ENCODE data around the gene MROH8.

Gene MROH8

DNA sequence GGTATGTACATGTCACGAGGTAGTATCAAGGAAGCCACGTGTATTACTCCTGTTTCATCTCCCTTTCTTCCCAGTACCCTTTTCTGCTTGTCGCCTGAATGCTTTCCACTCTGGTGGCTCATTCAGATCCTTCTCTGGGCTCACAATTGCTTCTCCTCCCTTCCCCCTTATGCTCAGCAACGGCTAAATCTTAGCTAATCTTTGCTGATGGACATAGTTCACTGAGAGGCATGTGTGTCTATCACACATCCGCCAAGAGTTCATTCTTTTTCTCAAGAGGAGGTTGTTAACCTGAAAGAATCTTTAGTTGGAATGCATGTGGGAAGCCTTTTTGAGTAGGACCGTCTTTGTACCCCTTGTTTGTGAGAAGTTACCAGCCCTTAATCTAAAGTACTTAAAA, 25.8 kb upstream of the MROH8 start:
- H3K4me3 Mint-ChIP-seq, result no peak overlapping the region
- peaks cover 17% of the 10 kb centered on the region for H3K36me3 Mint-ChIP-seq
- H3K27me3 Mint-ChIP-seq, result no peaks in the 10 kb centered on the region
- peaks cover 3% of the 10 kb centered on the region for H3K4me1 Mint-ChIP-seq (ENCODE audit: low read depth)
- H3K9me3 Mint-ChIP-seq (ENCODE audit: low read depth), result no peaks in the 10 kb centered on the region
- H3K27ac Mint-ChIP-seq, result no peak overlapping the region

GRCh38 chr20:37204056-37204455, 24.7 kb upstream of the MROH8 start:
- Mint-ChIP-seq H3K4me3 (no peak overlapping the region), H3K27ac (no peak overlapping the region), H3K9me3 (ENCODE audit: low read depth) (no peaks in the 10 kb centered on the region), H3K4me1 (ENCODE audit: low read depth) (peaks cover 3% of the 10 kb centered on the region), H3K27me3 (no peaks in the 10 kb centered on the region), H3K36me3 (peaks cover 17% of the 10 kb centered on the region)

- H3K9me3 Mint-ChIP-seq (ENCODE audit: low read depth), result no peaks in the 10 kb centered on the region
- H3K27ac Mint-ChIP-seq, result no peak overlapping the region
- H3K4me1 Mint-ChIP-seq (ENCODE audit: low read depth), result peaks cover 5% of the 10 kb centered on the region
- H3K27me3 Mint-ChIP-seq, result no peaks in the 10 kb centered on the region
- H3K36me3 Mint-ChIP-seq, result peaks cover 17% of the 10 kb centered on the region
- H3K4me3 Mint-ChIP-seq, result no peak overlapping the region
Observed at GRCh38 chr20:37202267-37202943, 23.1 kb upstream of the MROH8 start.

GRCh38 chr20:37201827-37202162, 22.4 kb upstream of the MROH8 start:
- H3K27ac Mint-ChIP-seq, result no peak overlapping the region
- peaks cover 12% of the 10 kb centered on the region for H3K36me3 Mint-ChIP-seq
- H3K4me3 Mint-ChIP-seq, result no peak overlapping the region

DNA sequence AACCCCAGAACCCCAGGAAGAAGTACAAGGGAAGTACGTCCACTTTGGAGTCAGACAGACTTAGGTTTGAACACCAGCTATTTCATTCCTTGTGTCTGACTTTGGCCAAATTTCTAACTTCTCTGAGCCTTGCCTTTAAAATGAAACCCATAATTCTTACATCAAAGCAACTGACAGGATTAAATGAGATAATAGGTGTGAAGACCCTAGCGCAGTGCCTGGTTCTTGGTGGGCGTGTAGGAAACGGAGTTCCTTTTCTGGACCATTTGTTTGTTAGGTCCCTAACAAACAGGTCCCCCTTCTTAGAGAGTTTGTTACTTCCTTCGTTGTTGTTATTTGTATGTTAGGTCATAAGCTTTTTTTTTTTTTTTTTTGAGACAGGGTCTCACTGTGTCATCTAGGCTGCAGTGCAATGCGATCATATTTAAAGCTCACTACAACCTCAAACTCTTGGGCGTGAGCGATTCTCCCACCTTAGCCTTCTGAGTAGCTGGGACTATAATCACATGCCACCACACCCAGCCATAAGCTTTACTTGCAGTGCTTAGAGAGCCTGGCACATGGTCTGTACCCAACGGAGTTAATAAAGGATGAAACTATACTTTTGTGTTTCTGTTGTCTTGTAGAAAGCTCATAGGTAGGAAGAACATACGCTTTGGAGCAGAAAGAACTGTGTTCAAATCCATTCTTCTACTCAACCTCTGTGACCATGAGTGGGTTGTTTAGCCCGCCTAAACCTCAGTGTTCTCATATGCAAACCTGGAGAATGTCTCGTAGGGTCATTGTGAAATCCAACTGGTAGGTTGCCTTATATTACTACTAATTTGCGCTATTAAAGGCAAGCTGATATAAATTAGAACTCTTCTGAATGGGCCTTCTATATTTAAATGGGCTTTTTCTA, 21.8 kb upstream of the MROH8 start:
- no peak overlapping the region for H3K4me3 Mint-ChIP-seq
- no peaks in the 10 kb centered on the region for H3K9me3 Mint-ChIP-seq (ENCODE audit: low read depth)
- no peaks in the 10 kb centered on the region for H3K27me3 Mint-ChIP-seq
- no peak overlapping the region for H3K27ac Mint-ChIP-seq
- H3K4me1 Mint-ChIP-seq (ENCODE audit: low read depth), result peaks cover 14% of the 10 kb centered on the region
- H3K36me3 Mint-ChIP-seq, result peaks cover 11% of the 10 kb centered on the region

More at GRCh38 chr20:37201827-37202162, 22.4 kb upstream of the MROH8 start:
- Mint-ChIP-seq H3K9me3 (ENCODE audit: low read depth) (no peaks in the 10 kb centered on the region), H3K27me3 (no peaks in the 10 kb centered on the region), H3K4me1 (ENCODE audit: low read depth) (peaks cover 9% of the 10 kb centered on the region)

DNA sequence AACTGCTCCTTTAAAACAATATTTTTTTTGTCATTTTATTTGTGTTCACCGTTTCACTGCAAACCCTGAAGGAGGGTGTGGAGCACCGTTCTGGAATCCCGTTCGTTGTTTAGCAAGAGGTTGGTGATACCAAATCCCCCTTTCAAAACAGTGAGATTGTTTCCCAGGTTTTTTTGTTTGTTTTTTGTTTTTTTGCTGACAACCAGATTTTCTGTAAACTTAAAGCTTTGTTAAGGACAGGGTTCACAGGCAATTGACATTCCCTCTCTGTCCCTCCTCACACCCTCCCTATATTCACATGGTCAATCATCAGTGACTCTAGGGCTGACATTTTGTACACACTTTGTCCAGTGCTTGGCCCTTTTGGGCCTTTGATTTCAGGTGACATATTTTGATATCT, 21.0 kb upstream of the MROH8 start:
- no peak overlapping the region for H3K4me3 Mint-ChIP-seq
- H3K27me3 Mint-ChIP-seq, result no peaks in the 10 kb centered on the region
- H3K9me3 Mint-ChIP-seq (ENCODE audit: low read depth), result no peaks in the 10 kb centered on the region
- no peak overlapping the region for H3K27ac Mint-ChIP-seq
- H3K4me1 Mint-ChIP-seq (ENCODE audit: low read depth), result peaks cover 19% of the 10 kb centered on the region
- peaks cover 11% of the 10 kb centered on the region for H3K36me3 Mint-ChIP-seq

DNA sequence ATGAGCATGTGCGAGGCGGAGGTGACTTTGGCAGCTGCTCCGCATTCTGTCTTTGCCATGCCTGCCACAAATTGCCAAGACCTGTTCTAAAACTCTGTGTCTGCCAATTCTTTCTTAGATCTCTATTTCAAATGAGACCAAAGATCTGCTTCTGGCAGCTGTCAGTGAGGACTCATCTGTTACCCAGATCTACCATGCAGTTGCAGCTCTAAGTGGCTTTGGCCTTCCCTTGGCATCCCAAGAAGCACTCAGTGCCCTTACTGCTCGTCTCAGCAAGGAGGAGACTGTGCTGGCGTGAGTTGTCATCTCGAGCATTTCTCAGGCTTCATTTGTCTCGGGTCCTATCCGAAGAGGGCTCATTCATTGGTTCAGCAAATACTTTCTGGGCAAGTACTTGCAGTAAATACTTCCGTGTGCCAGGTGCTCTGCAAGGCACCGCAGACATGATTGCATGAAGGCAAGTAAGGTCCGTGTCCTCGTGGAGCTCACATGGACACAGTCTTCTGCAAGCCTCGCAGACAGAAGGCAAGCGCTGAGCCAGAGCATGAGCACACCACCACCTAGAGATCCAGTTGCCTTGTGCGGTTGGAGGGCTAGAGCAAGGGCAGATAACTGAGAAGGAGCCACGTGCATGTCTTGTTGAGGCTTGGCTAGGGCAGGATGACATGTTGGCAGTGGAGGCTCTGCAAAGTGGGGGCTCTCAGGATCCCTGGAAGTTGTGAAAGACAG, 19.7 kb upstream of the MROH8 start:
- H3K27me3 Mint-ChIP-seq, result no peaks in the 10 kb centered on the region
- no peaks in the 10 kb centered on the region for H3K9me3 Mint-ChIP-seq (ENCODE audit: low read depth)
- peaks cover 11% of the 10 kb centered on the region for H3K36me3 Mint-ChIP-seq
- H3K4me1 Mint-ChIP-seq (ENCODE audit: low read depth), result peaks cover 32% of the 10 kb centered on the region
- H3K27ac Mint-ChIP-seq, result no peak overlapping the region
- no peak overlapping the region for H3K4me3 Mint-ChIP-seq

DNA sequence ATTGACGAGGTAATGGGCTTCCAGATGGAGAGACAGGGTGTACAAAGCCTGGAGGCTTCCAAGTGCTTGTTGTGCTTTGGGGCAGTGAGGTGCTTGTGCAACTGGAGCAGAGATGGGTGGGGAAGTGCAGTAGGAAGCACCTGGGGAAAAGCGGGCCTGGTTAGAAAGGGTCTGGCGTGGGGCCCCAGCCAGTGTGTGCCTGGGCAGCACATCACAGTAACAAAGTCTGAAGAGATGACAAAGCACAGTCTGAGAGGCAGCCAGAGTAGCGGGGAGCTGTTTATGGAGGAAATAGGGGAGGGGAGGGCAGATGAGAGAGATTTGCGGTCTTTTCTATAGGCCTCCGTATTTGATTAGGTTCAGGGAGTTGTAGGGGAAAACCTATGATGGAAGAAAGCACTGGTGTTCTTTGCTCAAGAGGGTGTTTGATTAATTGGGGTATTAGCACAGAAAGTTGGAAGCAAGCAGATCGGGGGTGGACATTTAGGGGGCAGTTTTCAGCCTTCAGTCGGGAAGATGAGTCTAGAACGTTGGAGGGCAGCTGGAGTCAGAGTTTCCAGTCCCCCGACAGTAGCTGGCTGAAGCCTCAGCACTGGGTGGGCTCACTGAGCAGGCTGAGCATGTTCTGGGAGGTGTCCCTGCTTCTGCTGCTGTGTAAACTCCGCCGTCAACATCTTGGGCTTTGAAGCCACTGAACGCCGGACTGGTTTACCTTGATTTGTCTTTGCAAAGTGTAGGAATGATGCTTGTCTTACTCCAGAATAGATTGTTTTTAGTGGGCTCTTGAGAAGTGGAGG, 15.5 kb upstream of the MROH8 start:
- H3K4me3 Mint-ChIP-seq, result peak overlapping the region; percentile 70
- no peaks in the 10 kb centered on the region for H3K27me3 Mint-ChIP-seq
- peaks cover 2% of the 10 kb centered on the region for H3K36me3 Mint-ChIP-seq
- peak overlapping the region; percentile 73 for H3K27ac Mint-ChIP-seq
- no peaks in the 10 kb centered on the region for H3K9me3 Mint-ChIP-seq (ENCODE audit: low read depth)
- H3K4me1 Mint-ChIP-seq (ENCODE audit: low read depth), result peaks cover 64% of the 10 kb centered on the region

GRCh38 chr20:37193821-37194220, 14.5 kb upstream of the MROH8 start:
- Mint-ChIP-seq H3K27ac (peak overlapping the region; percentile 30), H3K36me3 (peaks cover 4% of the 10 kb centered on the region), H3K4me1 (ENCODE audit: low read depth) (peaks cover 73% of the 10 kb centered on the region), H3K4me3 (peak overlapping the region; percentile 4), H3K9me3 (ENCODE audit: low read depth) (no peaks in the 10 kb centered on the region), H3K27me3 (no peaks in the 10 kb centered on the region)

GRCh38 chr20:37193226-37193625, 13.9 kb upstream of the MROH8 start:
- Mint-ChIP-seq H3K4me3 (no peak overlapping the region), H3K27me3 (no peaks in the 10 kb centered on the region), H3K4me1 (ENCODE audit: low read depth) (peaks cover 75% of the 10 kb centered on the region), H3K9me3 (ENCODE audit: low read depth) (no peaks in the 10 kb centered on the region), H3K36me3 (peaks cover 2% of the 10 kb centered on the region), H3K27ac (peak overlapping the region; percentile 54)

- Mint-ChIP-seq H3K27ac (peak overlapping the region; percentile 29), H3K27me3 (no peaks in the 10 kb centered on the region), H3K9me3 (ENCODE audit: low read depth) (no peaks in the 10 kb centered on the region), H3K4me1 (ENCODE audit: low read depth) (peaks cover 76% of the 10 kb centered on the region), H3K36me3 (peaks cover 2% of the 10 kb centered on the region), H3K4me3 (no peak overlapping the region)
Observed at GRCh38 chr20:37192137-37192854, 12.9 kb upstream of the MROH8 start.

DNA sequence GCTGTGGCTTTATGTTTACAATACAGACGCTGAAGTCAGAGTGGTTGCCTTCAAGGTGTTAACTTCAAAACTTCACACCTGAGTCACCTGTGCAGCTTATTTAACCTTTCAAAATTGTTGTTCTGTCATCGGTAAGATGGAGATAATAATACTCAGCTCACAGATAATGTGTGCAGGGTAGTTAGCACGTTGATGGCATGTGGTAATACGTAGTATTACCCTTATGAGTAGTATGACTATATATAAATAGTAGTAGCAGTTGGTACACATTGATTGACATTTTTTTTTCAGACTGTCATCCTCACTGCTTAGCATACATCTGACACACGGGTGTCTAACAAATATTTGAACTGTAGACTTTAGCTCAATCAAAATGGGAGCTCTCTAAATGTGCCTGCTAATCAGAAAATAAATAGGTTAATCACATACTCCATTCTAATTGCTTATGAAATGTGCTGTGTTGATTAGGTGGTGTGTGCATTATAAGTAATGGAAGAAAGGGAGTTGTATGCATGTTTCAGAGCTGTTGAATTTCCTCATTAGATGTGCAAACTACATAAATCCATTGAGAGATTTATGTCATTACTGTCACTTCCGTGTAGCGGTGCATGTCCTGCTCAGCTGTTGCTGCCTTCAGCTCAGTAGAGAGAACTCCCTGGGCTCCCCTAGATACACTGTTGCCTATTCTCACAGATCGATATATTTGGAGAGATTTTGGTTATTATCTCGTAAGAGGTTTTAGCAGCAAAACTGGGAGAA, 11.2 kb upstream of the MROH8 start:
- Mint-ChIP-seq H3K27ac (peak overlapping the region; percentile 64), H3K4me1 (ENCODE audit: low read depth) (peaks cover 74% of the 10 kb centered on the region), H3K9me3 (ENCODE audit: low read depth) (no peaks in the 10 kb centered on the region), H3K36me3 (peaks cover 2% of the 10 kb centered on the region), H3K4me3 (no peak overlapping the region), H3K27me3 (no peaks in the 10 kb centered on the region)

GRCh38 chr20:37189416-37190016, 10.2 kb upstream of the MROH8 start:
- no peaks in the 10 kb centered on the region for H3K9me3 Mint-ChIP-seq (ENCODE audit: low read depth)
- peak overlapping the region; percentile 91 for H3K27ac Mint-ChIP-seq
- peaks cover 70% of the 10 kb centered on the region for H3K4me1 Mint-ChIP-seq (ENCODE audit: low read depth)
- H3K36me3 Mint-ChIP-seq, result peaks cover 2% of the 10 kb centered on the region
- peak overlapping the region; percentile 81 for H3K4me3 Mint-ChIP-seq
- no peaks in the 10 kb centered on the region for H3K27me3 Mint-ChIP-seq

Data from activated naive CD8-positive, alpha-beta T cell (primary cell).